Sigmoid colon (tissue), 7 donors: Measurements from ENCODE around the gene RCOR2. TPM values are rescaled to one million over a fixed set of nuclear protein-coding genes. Genes with fewer than 3 reads are reported as not detected.

ENCODE experiments used
- DNase-seq: peaks from one replicate; pipeline ENCODE4 v3.0.0-alpha.2; 2019
- H3K27ac ChIP-seq, 4 donors: fragments of 200-600 bp; sonication (generic); one replicate each; pipeline ENCODE4 v1.5.1; 2016 to 2019; ENCODE audit warnings: mild to moderate bottlenecking in 1 of 4
- H3K27me3 ChIP-seq, 3 donors: fragments of 200-600 bp; sonication (generic); one replicate each; pipeline ENCODE4 v1.5.1; 2019; ENCODE audit warnings: mild to moderate bottlenecking in 1 of 3
- H3K36me3 ChIP-seq, 4 donors: fragments of 200-600 bp; sonication (generic); one replicate each; pipeline ENCODE4 v1.5.1; 2016 to 2019
- H3K4me1 ChIP-seq, 4 donors: fragments of 200-600 bp; sonication (generic); one replicate each; pipeline ENCODE4 v1.5.1; 2017 to 2019
- H3K4me3 ChIP-seq, 4 donors: fragments of 200-600 bp; sonication (generic); one replicate each; pipeline ENCODE4 v1.5.1; 2017 to 2019; ENCODE audit warnings: mild to moderate bottlenecking in 2 of 4, moderate library complexity in 1 of 4
- H3K9me3 ChIP-seq, 4 donors: fragments of 200-600 bp in 3 of 4; sonication (generic) in 3 of 4; one replicate each; pipeline versions ENCODE4 v1.5.1 to v1.6.1; 2013 to 2019
- CTCF ChIP-seq, 4 experiments: fragments of 450-650 bp in 3 of 4; fragments of 200-600 bp in 1 of 4; IDR thresholded peaks; one replicate each; pipeline ENCODE4 v1.5.1; 2016 to 2019; ENCODE audit warnings: antibody characterized with exemption in 4 of 4, mild to moderate bottlenecking in 3 of 4, moderate library complexity in 2 of 4
- EP300 ChIP-seq, 4 donors: sonication (generic); formaldehyde crosslinking; IDR thresholded peaks; one replicate each; pipeline ENCODE4 v1.6.1; 2017; ENCODE audit warnings: antibody characterized with exemption in 4 of 4
- POLR2A ChIP-seq, 2 donors: fragments of 450-650 bp; IDR thresholded peaks; one replicate each; pipeline ENCODE4 v1.6.1; 2016; ENCODE audit warnings: antibody characterized with exemption in 2 of 2, mild to moderate bottlenecking in 2 of 2, moderate library complexity in 2 of 2
- POLR2AphosphoS5 ChIP-seq, 4 donors: sonication (generic); formaldehyde crosslinking; IDR thresholded peaks; one replicate each; pipeline ENCODE4 v1.6.1; 2017; ENCODE audit warnings: antibody characterized with exemption in 4 of 4
- WGBS, 2 donors: extraction: QIAGEN DNeasy Blood & Tissue Kit; methylation state at CpG; one replicate each; pipeline ENCODE4 v1.1.7; 2013; 5-methylcytosine and 5-hydroxymethylcytosine counted together
- intact Hi-C: fragments of 100-400 bp; cut with DNase I; formaldehyde crosslinking; loops from one replicate; pipeline ENCODE4 v1.15.1; 2023
- polyA plus RNA-seq, 3 donors: library from polyadenylated mRNA; stranded (reverse); fragments of 200-250 nt; gene quantifications; one replicate each; pipeline ENCODE4 v1.2.3, GENCODE V29; 2013
- total RNA-seq, 4 donors: library from RNA; depleted of rRNA; stranded (reverse); fragments of >200 nt; gene quantifications; one replicate each; pipeline ENCODE4 v1.1.0, GENCODE V29; 2016
- donor health status: healthy with polysubstance abuse.
- donor health status: Bipolar disorder and iron deficiency.
- donor health status: healthy.

The RCOR2 gene
- total and polyA plus RNA-seq, 7 donors = 0.49 to 2.4 (median 0.69) TPM

- 66 to 89% methylated on average over 3 of the region's 3 CpGs for WGBS, 2 donors
- peaks cover 0 to 18% (median 3%) of the 10 kb centered on the region in 4 donors for H3K36me3 ChIP-seq
- H3K4me3 ChIP-seq = no peak overlapping the region
- DNase-seq = no peak
- TF ChIP-seq POLR2AphosphoS5 (IDR thresholded peaks at IDR 0.05) (no peak), POLR2A (IDR thresholded peaks at IDR 0.05) (no peak), CTCF (IDR thresholded peaks at IDR 0.05) (no peak), EP300 (IDR thresholded peaks at IDR 0.05) (no peak)
- no peak overlapping the region for H3K27ac ChIP-seq
- no peaks in the 10 kb centered on the region for H3K9me3 ChIP-seq
- no peaks in the 10 kb centered on the region for H3K27me3 ChIP-seq
- intact Hi-C loops = loop anchor here (5.0 kb wide), 1 partner anchor 36 kb away; no protein-coding TSS in a partner anchor
- peaks cover 0 to 41% (median 31%) of the 10 kb centered on the region in 4 donors for H3K4me1 ChIP-seq
Observed at GRCh38 chr11:63942803-63943202, 25.8 kb upstream of the RCOR2 start.

GRCh38 chr11:63941901-63942300 is 24.9 kb upstream of the RCOR2 start:
- intact Hi-C loops = loop anchor here (5.0 kb wide), 1 partner anchor 35 kb away; no protein-coding TSS in a partner anchor

GRCh38 chr11:63940786-63941185 is 23.8 kb upstream of the RCOR2 start:
- Histone ChIP-seq H3K4me3 (no peak overlapping the region), H3K27me3 (no peaks in the 10 kb centered on the region), H3K27ac (no peak overlapping the region), H3K4me1 (peaks cover 0 to 36% (median 29%) of the 10 kb centered on the region in 4 donors), H3K36me3 (no peaks in the 10 kb centered on the region), H3K9me3 (no peaks in the 10 kb centered on the region)
- intact Hi-C loops = loop anchor here (5.0 kb wide), 1 partner anchor 33 kb away; no protein-coding TSS in a partner anchor
- DNase-seq = no peak
- TF ChIP-seq CTCF (IDR thresholded peaks at IDR 0.05) (no peak), POLR2A (IDR thresholded peaks at IDR 0.05) (no peak), POLR2AphosphoS5 (IDR thresholded peaks at IDR 0.05) (no peak), EP300 (IDR thresholded peaks at IDR 0.05) (no peak)
- WGBS, 2 donors = 66 to 84% methylated on average over 6 of the region's 6 CpGs

More at GRCh38 chr11:63941901-63942300, 24.9 kb upstream of the RCOR2 start:
- TF ChIP-seq POLR2AphosphoS5 (IDR thresholded peaks at IDR 0.05) (no peak), EP300 (IDR thresholded peaks at IDR 0.05) (no peak), POLR2A (IDR thresholded peaks at IDR 0.05) (no peak), CTCF (IDR thresholded peaks at IDR 0.05) (no peak)
- H3K27ac ChIP-seq = no peak overlapping the region
- no peaks in the 10 kb centered on the region for H3K9me3 ChIP-seq
- no peak overlapping the region for H3K4me3 ChIP-seq
- H3K27me3 ChIP-seq = no peaks in the 10 kb centered on the region
- DNase-seq = no peak
- peaks cover 0 to 9% (median 3%) of the 10 kb centered on the region in 4 donors for H3K36me3 ChIP-seq
- H3K4me1 ChIP-seq = peaks cover 0 to 41% (median 31%) of the 10 kb centered on the region in 4 donors
- 76 to 82% methylated on average over 4 of the region's 4 CpGs for WGBS, 2 donors

GRCh38 chr11:63939397-63939891 is 22.5 kb upstream of the RCOR2 start:
- H3K27ac ChIP-seq = peak overlapping the region; percentile 67 to 76 (median 74)
- H3K9me3 ChIP-seq = no peaks in the 10 kb centered on the region
- intact Hi-C loops = loop anchor here (2.0 kb wide), 1 partner anchor 171 kb away; the partner anchor contains the start of gene ZFTA
- H3K27me3 ChIP-seq = no peaks in the 10 kb centered on the region
- no peak for DNase-seq
- no peaks in the 10 kb centered on the region for H3K36me3 ChIP-seq
- H3K4me1 ChIP-seq = peaks cover 0 to 24% (median 17%) of the 10 kb centered on the region in 4 donors
- TF ChIP-seq POLR2AphosphoS5 (IDR thresholded peaks at IDR 0.05) (no peak), CTCF (IDR thresholded peaks at IDR 0.05) (peak in 1 of 4 experiments; percentile 19)
- H3K4me3 ChIP-seq = peak overlapping the region; percentile 51 to 83 (median 68)
- 1 to 5% methylated on average over 26 of the region's 26 CpGs for WGBS, 2 donors
